NCI-H2171 treated with DMSO at 0.1 percent for 48 hours (cell line): ENCODE data around the gene COP1.
"Not testable (repeated sequence)": the region's sequence is repeated elsewhere in the genome, so short reads cannot be mapped to it uniquely, and the experiment has no call there.

Experiments used
- DNase-seq: peaks from one replicate; lab custom pipeline; 2025; lab: John Stamatoyannopoulos, UW

COP1 gene

DNA sequence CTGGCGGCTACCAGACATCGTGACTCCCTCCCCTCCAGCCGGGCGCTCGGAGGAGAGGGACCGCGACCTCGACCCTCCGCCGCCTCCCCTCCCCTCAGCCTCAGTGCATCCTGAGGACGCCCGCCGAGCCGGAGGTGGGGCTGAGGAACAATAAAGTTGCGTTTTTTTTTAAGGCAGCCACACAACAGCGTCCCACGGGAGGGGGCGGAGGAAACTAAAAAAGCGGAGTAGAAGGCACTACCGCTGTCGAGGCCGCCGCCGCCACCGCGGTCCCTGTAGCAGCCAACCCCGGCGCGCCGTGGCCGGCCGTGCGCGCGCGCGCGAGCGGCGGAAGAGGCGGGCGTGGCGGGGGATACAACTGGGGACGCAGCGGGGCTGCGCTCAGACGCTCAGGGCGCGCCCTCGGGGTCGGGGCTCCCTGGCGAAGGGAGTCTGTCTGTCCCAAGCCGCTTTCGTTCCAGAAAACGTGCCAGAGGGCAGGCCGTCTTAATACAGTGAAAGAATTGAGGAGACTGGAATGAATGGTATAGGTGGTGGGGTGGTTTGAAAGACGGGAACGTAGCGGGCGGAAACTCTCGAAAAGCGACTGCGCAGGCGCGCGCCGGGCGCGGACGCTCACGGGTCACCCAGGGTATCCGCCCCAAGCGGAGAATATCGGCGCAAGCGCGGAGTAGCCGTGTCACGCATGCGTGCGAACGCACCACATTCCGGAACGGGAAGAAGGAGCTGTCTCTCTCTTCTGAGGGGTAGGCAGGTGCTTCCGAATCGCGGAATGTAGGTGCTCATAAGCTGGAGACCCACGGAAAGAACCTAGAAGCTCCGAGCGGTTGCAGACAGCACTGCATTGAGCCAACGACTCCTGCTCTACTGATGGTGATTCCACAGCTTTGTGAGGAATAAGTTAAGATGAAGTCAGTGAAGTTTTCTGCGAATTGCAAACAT is at the start of gene COP1:
Gene COP1, minus strand, starts transcription at position 326 of the 942 bp plus-strand sequence. Its CDS starts 308 bp downstream, at position 18.
- DNase-seq: peak; percentile 96

DNA sequence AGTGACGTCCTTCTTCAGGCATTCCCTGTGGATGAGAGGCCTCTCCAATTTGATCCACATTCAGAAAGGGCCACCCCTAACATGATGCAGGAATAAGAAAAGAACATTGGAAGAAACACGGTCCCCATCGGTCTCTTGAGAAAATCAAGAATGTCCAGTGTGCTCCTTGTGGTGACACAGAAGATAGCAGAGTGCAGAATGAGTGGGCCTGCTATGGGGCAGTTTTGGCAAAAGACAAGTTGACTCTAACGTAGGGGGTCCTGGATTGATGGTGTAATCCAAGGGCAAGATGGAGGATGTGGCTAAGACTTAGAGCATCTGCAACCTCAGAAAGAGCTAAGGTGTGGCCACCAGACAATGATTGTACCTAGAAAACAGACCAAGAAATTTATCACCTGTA is 45.1 kb upstream of the COP1 start:
- DNase-seq: no peak

DNA sequence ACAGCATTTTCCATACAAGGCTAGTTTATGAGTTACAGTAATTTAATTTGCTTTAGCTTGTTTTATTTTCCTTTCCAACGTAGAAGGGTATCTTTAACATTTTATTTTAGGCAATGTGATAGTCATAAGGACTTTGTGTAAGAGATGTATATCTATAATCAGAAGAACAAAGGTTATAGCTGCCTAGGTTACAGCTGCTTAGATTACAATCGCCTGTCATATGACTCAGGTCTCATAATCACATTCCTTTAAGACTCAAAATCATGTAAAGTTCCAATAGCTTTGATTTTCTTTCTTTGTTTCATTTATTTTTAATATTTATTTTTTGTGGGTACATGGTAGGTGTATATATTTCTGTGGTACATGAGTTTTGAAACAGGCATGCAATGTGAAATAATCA is 37.8 kb upstream of the COP1 start:
- no peak for DNase-seq

DNA sequence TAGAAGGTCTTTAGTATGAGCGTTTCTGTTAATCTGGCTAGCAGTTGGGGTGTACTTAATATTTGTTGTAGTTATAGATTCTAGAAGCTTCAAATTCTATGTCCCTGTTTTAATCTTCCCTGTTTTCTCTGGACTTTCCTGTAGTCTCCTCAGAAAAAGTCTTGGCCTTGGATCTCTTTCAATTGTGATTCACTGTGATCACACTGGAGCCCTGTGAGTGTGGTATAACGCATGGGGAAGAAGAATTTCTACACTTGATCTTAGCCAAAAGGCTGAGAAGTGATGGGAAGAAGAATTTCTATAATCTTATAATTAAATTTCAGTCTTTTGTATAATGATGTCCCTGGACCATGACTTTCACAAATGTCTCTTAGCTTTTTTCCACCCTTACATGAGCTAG is 36.7 kb upstream of the COP1 start:
- DNase-seq: no peak

DNA sequence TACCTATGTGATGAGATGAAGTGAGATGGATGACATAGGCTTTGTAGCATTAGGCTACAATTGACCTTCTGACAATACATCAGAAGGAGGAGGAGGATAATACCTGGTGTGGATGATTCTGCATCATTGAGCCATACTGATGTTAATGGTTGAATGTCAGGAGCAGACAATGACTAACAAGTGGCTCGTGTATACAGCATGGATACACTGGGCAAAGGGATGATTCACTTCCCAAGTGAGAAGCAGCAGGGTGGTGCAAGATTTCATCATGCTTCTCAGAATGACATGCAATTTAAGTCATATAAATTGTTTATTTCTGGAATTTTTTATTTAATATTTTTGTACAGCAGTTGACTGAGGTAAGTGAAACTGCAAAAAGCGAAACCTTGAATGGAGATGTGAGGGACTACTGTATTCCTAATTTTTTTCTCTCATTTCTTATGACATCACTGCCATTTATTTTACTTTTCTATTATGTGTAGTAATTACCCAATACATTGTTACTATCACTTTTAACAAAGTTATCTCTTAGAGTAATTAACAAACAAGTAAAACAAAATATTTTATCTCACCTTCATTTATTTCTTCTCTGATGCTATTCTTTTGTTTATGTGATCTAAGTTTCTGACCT is 34.4 kb upstream of the COP1 start:
- DNase-seq: no peak

DNA sequence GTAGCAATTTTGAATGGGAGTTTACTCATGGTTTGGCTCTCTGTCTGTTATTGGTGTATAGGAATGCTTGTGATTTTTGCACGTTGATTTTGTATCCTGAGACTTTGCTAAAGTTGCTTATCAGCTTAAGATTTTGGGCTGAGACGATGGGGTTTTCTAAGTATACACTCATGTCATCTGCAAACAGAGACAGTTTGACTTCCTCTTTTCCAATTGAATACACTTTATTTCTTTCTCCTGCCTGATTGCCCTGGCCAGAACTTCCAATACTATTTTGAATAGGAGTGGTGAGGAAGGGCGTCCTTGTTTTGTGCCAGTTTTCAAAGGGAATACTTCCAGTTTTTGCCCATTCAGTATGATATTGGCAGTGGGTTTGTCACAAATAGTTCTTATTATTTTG is 26.6 kb upstream of the COP1 start:
- DNase-seq: not testable (repeated sequence)

DNA sequence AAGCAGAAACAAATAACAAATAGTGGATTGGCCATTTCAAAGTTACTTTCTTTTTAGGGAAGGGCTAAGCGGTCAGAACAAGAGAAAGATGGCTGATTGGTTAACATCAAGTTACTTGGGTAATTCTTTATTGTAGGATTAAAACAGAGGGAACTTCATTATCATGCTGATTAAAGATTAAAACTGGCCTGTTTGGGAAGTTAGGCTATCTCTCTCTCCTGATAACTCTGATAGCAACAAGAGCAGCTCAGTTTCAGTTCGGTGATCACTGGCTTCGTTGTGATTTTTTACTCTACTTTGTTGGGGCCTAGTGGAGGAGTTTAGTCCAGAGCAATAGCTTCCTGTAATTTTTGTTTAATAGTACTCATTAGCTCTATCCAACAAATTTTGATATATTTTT is 20.5 kb upstream of the COP1 start:
- no peak for DNase-seq

DNA sequence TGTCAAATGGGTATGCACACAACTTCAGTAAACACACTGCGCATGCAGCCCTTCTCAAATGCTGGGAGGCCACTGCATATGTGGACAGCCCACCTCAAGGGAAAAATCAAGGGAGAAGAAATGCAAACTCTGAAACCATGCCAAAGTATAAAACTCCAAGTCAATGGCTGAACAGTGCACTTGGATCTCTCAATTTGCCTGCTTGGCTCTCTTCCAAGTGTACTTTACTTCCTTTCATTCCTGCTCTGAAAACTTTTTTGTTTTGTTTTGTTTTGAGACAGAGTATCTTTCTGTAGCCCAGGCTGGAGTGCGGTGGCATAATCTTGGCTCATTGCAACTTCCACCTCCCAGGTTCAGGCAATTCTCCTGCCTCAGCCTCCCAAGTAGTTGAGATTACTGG is 18.8 kb upstream of the COP1 start:
- no peak for DNase-seq

DNA sequence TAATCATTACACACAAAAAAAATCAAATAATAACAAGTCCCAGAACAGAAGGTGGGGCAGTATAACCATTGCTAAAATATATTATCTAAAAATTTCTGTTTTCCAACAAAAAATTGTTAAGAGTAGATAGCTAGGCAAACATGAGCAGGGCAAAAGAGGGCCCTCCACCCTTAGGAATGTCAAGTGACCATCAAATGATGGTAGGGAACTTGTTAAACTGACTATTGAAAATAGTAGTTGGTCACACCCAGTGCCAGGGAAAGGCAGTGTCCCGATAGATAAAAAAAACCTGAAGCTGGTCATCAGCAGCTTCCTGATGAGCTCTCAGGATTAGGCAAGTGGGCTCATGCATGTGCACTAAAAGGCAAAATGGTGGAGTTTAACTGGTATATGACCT is 18.4 kb upstream of the COP1 start:
- DNase-seq: no peak

DNA sequence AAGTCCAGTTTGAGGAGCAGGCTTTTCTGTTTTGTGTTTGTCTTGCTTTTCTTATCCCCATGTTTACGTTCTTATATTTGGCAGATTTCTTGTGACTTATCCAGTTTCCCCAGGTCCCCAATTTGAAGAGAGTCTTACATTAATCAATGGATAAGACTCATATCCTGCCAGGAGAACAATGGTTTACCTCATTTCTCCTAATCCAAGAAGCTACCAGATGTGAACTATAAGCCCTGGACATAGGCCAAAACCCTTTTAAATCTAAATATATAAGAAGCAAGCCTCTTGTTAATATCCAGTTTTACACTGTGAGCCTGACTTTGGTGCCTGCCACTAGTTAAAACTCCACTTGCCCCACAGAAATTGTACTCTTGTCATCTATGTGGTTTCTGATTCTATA is 15.1 kb upstream of the COP1 start:
- DNase-seq: no peak

DNA sequence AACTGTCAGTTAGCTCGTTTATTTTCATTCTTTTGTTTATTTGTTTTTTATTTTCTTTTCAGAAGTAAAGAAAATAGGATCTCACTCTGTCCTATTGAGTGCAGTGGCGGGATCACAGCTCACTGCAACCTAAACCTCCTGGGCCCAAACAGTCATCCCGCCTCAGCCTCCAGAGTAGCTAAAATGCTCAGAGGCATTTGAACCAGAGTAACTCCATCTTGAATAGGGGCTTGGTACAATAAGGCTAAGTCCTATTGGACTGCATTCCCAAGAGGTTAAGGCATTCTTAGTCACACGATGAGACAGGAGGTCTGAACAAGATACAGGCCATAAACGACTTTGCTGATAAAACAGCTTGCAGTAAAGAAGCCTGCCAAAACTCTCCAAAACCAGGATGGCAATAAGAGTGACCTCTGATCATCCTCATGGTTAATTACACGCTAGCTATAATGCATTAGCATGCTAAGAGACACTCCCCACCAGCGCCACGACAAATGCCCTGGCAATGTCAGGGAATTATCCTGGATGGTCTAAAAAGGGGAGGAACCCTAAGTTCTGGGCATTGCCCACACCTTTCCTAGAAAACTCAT is 13.1 kb upstream of the COP1 start:
- DNase-seq: no peak

DNA sequence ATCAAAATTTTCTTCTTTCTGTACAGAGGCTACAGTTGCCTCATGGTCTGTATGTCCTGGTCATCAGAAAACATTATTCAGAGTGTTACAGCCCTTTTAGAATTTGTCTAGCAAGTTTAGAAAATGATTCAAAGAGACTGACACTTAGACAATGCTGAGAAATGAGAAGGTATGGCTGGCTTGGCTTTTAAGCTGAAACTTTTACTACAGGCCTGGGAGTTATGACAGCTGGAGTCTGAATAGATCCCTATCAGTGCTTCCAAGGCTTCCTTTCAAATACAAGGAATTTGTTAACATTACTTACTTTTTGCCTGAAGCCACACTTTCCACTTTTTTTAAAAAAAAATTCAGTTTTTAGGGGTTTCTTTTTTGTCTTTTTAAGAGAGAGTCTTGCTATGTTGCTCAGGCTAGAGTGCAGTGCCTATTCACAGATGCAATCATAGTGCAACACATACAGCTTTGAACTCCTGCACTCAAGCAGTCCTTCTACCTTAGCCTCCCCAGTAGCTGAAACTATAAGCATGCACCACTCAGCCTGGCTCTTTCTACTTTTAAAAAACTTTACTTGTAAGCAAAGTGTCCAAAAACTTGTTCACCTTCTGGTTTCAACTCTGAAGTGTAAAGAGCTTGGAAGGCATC is 10.5 kb upstream of the COP1 start:
- no peak for DNase-seq

DNA sequence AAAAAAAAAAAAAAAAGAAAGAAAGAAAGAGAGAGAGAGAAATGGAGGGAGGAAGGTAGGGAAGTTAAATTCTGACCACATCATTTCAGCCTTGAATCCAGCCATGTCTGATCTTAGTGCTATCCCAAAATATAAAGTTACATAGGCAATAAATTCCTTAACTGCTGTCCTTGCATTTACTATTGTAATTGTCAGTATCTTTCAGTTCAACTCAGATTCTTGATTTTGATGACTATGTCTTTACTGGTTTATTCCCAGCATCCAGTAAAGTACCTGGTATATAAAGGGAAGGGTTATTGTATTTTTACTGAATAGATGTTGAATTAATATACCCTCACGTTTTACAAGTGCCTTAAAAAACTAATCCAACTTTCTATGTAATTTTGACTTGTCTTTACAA is 8.9 kb upstream of the COP1 start:
- no peak for DNase-seq

DNA sequence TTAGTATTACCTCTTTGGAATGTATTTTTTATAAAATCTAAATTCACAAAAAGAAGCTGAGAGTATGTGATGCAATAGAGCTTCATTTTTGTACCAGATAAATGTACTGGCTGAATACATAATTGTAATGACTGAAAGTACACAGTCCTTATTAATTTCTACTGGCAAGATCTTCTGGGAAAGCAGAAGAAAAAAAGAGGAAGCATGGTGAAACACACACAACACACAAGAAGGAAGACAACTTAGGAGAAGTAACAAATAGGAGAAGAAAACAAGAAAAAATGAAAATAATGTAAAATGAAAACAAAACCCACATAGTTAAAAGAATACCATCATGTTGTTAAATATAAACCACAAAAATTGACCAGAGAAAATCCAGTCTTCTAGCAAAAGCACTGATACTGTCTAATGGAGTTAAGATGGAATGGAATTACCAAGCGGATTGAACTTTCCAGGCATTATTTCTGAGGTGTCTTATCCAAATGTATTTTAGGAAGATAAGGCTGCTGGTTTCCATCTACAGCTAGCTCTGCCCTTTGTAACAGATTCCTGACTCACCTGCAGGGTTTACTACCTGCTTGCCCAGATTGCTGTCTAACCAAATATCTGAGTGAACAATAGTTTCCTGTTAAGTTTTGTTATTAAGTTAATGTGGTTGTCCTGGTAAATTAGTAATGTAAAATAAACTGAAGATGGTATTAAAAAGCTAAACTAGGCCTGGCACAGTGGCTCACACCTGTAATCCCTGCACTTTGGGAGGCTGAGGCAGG is 4.5 kb upstream of the COP1 start:
- no peak for DNase-seq

DNA sequence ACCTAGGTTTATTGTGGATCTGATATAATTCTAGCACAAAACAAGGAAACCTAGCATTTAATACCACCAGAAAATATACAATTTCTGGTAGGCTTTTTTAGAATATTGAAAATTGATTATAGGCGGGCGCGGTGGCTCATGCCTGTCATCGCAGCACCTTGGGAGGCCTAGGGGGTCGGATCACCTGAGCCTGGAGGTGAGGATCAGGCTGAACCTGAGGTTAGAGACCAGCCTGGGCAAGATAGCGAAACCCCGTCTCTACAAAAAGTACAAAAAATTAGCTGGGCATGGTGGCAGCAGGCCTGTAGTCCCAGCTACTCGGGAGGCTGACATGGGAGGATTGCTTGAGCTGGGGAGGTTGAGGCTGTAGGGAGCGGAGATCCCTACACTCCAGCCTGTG is 948 bp upstream of the COP1 start:
- DNase-seq: no peak

DNA sequence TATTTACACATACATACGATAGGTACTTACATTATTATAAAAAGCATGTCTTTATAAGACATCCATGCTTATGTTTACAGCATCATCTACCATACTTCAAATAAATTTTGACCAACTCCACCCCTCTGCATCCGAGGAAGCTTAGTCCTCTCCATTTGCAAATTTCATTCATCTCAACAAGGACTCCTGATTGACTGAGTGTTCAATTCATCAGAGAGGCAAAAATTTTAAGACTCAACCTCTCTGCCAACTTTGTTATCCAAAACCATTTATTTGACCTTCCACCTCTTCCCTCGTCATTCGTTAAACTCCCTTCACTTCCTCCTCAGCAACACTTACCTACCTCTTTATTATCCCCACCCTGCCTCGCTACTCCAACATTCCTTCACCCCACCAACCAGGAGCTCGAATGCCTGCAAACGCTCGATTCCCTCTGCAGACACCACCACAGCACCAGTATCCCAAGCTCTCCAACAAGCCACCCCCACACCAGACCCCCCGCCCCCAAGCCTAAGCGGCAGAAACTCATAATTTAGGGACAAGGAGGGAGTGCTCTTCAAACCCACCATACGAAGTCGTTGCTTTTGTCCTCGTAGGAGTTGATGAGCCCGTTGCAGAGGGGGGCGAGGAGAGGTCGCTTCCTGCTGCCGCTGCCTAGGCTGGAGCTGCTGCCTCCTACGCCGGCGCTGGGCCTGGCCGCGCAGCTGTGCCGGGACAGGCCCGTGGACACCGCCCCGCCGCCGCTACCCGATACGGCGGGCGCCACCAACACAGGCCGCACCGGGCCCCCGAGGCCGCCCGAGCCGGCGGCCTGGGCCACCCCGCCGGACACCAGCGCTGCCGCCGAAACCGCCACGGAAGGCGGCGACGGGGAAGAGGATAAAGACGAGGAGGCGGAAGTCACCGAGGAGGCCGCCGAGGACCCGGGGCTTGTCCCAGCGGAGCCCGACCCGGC is 803 bp downstream of the COP1 start:
- peak; percentile 31 for DNase-seq

DNA sequence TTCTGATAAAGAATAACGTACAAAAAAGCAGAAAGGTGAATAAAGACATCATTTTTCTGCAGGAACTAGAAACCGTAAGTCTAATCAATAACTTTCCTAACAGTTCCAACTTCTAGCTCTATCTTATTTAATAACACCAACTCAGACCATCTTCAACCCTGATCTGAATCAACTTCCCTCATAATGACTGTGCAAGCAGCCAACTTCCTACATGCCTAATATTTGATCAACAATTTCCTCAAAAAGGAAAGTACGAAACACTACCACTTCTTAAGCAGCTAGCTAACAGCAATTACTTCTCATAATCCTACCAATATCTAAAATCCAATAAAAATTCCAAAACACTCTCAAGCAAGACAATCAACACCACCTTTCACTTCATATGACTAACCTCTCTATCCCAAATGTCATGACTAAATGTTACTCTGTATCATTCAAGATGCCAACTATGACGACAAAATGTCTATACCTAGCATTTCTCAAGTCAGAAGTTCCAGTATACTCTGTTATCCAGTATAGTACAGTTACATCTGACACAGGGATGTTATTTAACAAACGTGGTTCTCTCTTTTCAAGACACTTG is 1.7 kb downstream of the COP1 start:
- DNase-seq: no peak

DNA sequence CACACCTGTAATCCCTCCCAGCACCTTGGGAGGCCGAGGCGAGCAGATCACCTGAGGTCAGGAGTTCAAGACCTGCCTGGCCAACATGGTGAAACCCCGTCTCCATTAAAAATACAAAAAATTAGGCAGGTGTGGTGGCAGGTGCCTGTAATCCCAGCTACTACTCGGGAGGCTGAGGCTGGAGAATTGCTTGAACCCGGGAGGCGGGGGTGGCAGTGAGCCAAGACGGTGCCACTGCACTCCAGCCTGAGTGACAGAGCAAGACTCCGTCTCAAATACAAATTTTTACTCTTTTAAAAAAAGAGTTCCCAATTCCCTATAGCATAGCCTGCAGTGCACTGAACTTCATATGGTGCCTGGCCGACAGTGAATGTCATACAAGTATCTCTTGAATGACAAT is 2.4 kb downstream of the COP1 start:
- not testable (repeated sequence) for DNase-seq

DNA sequence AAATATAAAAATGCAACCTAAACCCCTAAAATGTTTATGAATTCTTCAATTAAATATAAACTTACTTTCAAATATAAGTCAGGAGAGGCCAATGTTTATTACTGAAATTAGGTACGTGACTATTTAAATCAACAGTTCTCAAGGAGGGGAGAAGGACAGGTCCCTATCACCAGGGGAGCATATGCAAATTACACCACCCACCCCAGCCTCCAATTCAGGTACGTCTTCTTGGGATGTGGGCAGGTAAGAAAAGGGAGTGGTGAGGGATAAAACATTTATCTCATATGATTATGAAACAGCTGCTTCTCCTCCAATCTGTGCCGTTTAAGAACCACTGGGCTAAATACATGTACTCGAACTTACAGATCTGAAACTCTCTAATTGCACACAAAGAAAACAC is 3.4 kb downstream of the COP1 start:
- no peak for DNase-seq

DNA sequence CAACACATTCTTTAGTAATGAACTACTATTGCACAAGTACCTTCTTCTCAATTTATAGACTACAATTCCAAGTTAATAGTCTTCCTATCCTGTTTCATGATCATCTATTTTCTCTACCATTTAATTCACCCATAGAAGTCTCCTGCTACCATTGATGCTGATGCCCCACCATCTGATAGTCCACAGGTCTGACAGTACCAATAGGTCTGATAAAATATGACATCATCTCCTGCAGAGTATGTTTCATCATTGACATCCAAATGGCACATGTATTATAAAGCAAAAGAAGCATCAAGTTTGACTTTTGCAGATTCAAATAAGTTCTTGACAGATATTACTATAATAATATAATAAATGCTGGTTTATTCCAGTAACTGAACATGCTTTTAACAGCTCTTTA is 5.5 kb downstream of the COP1 start:
- no peak for DNase-seq
